Kidney epithelial cell (primary cell): ENCODE measurements around the gene ANK3. TPM values are rescaled to one million over a fixed set of nuclear protein-coding genes. Genes with fewer than 3 reads are reported as not detected.

ENCODE experiments used
- DNase-seq: peaks from one replicate; pipeline ENCODE4 v3.0.0-alpha.2; 2010; ENCODE audit warnings: low read depth
- H3K27me3 ChIP-seq: 2 replicates; pipeline ENCODE4 v1.6.0; 2011; ENCODE audit warnings: low read length; ENCODE audit not compliant: control insufficient read depth, insufficient read depth
- H3K36me3 ChIP-seq: 2 replicates; pipeline ENCODE4 v1.5.1; 2011; ENCODE audit warnings: low read length; ENCODE audit not compliant: control insufficient read depth, insufficient read depth
- H3K4me3 ChIP-seq: 2 replicates; pipeline ENCODE4 v1.5.1; 2011; ENCODE audit warnings: low read depth, mild to moderate bottlenecking, control low read depth, low read length
- CTCF ChIP-seq: IDR thresholded peaks from 2 replicates; pipeline ENCODE4 v1.5.1; 2011; ENCODE audit warnings: mild to moderate bottlenecking, moderate library complexity, low read length, control low read depth, inconsistent platforms; ENCODE audit not compliant: insufficient read depth, poor library complexity, severe bottlenecking
- total RNA-seq: library from RNA; depleted of rRNA; stranded (reverse); fragments of >200 nt; gene quantifications from 2 replicates; pipeline ENCODE4 v1.2.3, GENCODE V29; 2015

The ANK3 gene
- total RNA-seq, 1 donor from 2014 or later: 14.8 TPM

- no peaks in the 10 kb centered on the region for H3K27me3 ChIP-seq
- no peaks in the 10 kb centered on the region for H3K36me3 ChIP-seq
- DNase-seq: no peak
- no peak for TF ChIP-seq CTCF
- no peak overlapping the region for H3K4me3 ChIP-seq
Measured at GRCh38 chr10:60031183-60031582, 358.5 kb downstream of the ANK3 start.

DNA sequence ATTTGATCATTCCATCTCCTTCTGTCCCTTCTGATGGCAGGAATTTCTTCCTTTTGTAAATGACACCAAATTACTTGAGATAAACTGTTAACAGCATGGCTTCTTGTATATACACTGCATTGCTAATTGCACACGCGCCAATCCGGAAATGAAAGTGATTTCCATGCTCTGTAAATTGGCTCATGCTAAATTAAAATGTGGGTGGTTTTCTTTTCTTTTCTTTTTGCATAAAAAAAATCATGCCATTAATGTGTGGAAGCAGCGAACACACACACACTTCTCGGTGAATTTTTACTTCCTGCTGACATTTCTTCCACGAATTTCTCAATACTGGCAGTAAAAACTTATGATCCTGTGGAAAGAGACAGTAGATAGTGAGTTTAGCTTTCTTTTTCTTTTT, 360.2 kb downstream of the ANK3 start:
- DNase-seq: no peak
- no peak overlapping the region for H3K4me3 ChIP-seq
- H3K36me3 ChIP-seq: no peaks in the 10 kb centered on the region
- H3K27me3 ChIP-seq: no peaks in the 10 kb centered on the region
- TF ChIP-seq CTCF: no peak

- no peak for TF ChIP-seq CTCF
- Histone ChIP-seq H3K36me3 (no peaks in the 10 kb centered on the region), H3K27me3 (no peaks in the 10 kb centered on the region), H3K4me3 (no peak overlapping the region)
- DNase-seq: no peak
Measured at GRCh38 chr10:60028081-60028480, 361.6 kb downstream of the ANK3 start.

DNA sequence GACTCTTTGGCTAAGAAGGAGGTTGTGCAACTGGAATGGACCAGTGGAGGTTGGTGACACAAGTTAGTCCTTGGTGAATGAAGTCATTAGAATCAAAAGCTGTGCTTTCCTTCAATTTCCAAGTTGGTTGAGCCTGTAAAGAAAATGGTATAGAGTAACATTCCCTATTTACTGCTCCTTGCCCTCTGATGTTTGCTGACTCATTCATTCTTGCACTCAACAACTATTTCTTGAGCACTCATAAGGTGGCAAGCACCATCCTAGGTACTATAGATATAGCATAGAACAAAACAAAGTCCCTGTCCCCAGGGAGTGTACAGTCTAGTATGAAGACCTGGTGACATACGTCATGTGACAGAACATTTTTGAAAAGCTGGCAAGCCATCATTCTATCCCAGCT, 364.4 kb downstream of the ANK3 start:
- no peak overlapping the region for H3K4me3 ChIP-seq
- H3K27me3 ChIP-seq: no peaks in the 10 kb centered on the region
- TF ChIP-seq CTCF: no peak
- H3K36me3 ChIP-seq: no peaks in the 10 kb centered on the region
- DNase-seq: no peak

DNA sequence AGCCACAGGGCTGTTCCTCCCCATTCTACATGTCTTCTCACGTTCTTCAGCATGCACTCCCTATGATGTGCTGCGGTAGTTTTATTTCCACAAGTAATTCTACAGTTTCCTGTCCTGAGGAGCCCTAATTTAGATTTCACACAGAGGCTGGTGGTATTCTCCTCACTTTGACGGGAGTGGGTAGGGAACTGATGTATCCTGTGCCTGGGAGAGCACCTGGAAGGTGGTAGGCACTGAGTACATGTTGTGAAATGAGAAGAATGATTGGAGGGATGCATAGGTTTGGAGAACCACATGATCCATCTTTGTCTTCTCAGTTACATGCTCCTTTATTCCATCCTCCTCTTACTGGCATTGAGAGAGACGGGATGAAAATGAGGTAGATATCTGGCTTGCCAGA, 365.2 kb downstream of the ANK3 start:
- DNase-seq: no peak
- H3K36me3 ChIP-seq: no peaks in the 10 kb centered on the region
- no peaks in the 10 kb centered on the region for H3K27me3 ChIP-seq
- TF ChIP-seq CTCF: no peak
- no peak overlapping the region for H3K4me3 ChIP-seq

GRCh38 chr10:60023155-60023877, 366.4 kb downstream of the ANK3 start:
- no peaks in the 10 kb centered on the region for H3K27me3 ChIP-seq
- TF ChIP-seq CTCF: no peak
- no peak overlapping the region for H3K4me3 ChIP-seq
- no peak for DNase-seq
- no peaks in the 10 kb centered on the region for H3K36me3 ChIP-seq
